Measurements from ENCODE around the gene RNU6-1.

GRCh38 chr15:67823314-67824196, 16.3 kb downstream of the RNU6-1 start:
- TF ChIP-seq POLR2A (IDR thresholded peaks at IDR 0.05; ENCODE audit: low read depth, low read length), result no peak
- no peak for TF ChIP-seq POLR2AphosphoS5 (IDR thresholded peaks at IDR 0.05; ENCODE audit: low read depth, low read length)
- TF ChIP-seq TAF1 (IDR thresholded peaks at IDR 0.05; ENCODE audit: borderline replicate concordance, low read depth, low read length), result no peak

Data from GM12892 (cell line).